HEK293T (cell line): ENCODE results near the gene OVOL2.

ENCODE experiments used
- ARNT ChIP-seq: fragments of 450-650 bp; IDR thresholded peaks from 2 replicates; pipeline ENCODE4 v1.6.1; 2017; ENCODE audit warnings: mild to moderate bottlenecking
- BHLHE40 ChIP-seq: fragments of 450-650 bp; IDR thresholded peaks from 2 replicates; pipeline ENCODE4 v1.6.1; 2016; ENCODE audit warnings: mild to moderate bottlenecking, moderate library complexity, borderline replicate concordance
- CTBP1 ChIP-seq: fragments of 450-650 bp; IDR thresholded peaks from 2 replicates; pipeline ENCODE4 v1.6.1; 2016; ENCODE audit warnings: borderline replicate concordance
- ELF4 ChIP-seq: fragments of 450-650 bp; IDR thresholded peaks from 2 replicates; pipeline ENCODE4 v1.6.1; 2017; ENCODE audit warnings: antibody characterized with exemption
- FOXA1 ChIP-seq: fragments of 450-650 bp; IDR thresholded peaks from 2 replicates; pipeline ENCODE4 v1.6.1; 2016; ENCODE audit warnings: mild to moderate bottlenecking
- FOXK2 ChIP-seq: fragments of 450-650 bp; IDR thresholded peaks from 2 replicates; pipeline ENCODE4 v1.6.1; 2016; ENCODE audit warnings: mild to moderate bottlenecking
- FOXM1 ChIP-seq: fragments of 450-650 bp; IDR thresholded peaks from 2 replicates; pipeline ENCODE4 v1.6.1; 2017; ENCODE audit warnings: mild to moderate bottlenecking, borderline replicate concordance
- HDGF ChIP-seq: fragments of 450-650 bp; IDR thresholded peaks from 2 replicates; pipeline ENCODE4 v1.6.1; 2017; ENCODE audit warnings: antibody characterized with exemption, borderline replicate concordance
- LEF1 ChIP-seq: fragments of 450-650 bp; IDR thresholded peaks from 2 replicates; pipeline ENCODE4 v1.6.1; 2017; ENCODE audit warnings: mild to moderate bottlenecking, borderline replicate concordance
- TARDBP ChIP-seq: fragments of 450-650 bp; IDR thresholded peaks from 2 replicates; pipeline ENCODE4 v1.6.1; 2016
- ZNF384 ChIP-seq: fragments of 450-650 bp; IDR thresholded peaks from 2 replicates; pipeline ENCODE4 v1.6.1; 2016

- TF ChIP-seq FOXK2 (no peak), FOXM1 (no peak), TARDBP (no peak), CTBP1 (no peak), BHLHE40 (no peak), ELF4 (no peak), HDGF (no peak), ZNF384 (no peak), ARNT (no peak), LEF1 (no peak), FOXA1 (no peak)
Measured at GRCh38 chr20:18020931-18021330, 36.8 kb downstream of the OVOL2 start.
